Skeletal muscle satellite cell (primary cell): ENCODE measurements around the gene BAZ2B.

ENCODE experiments used
- H3K27me3 ChIP-seq: 2 replicates; pipeline ENCODE4 v1.7.0; 2013; ENCODE audit warnings: low read length; ENCODE audit not compliant: control insufficient read depth, insufficient read depth
- H3K36me3 ChIP-seq: 2 replicates; pipeline ENCODE4 v1.7.0; 2013; ENCODE audit warnings: mild to moderate bottlenecking, control low read depth, low read length; ENCODE audit not compliant: insufficient read depth
- H3K4me1 ChIP-seq: 2 replicates; pipeline ENCODE4 v1.7.0; 2013; ENCODE audit warnings: low read length; ENCODE audit not compliant: control insufficient read depth, insufficient read depth
- H3K4me2 ChIP-seq: 2 replicates; pipeline ENCODE4 v1.7.0; 2013; ENCODE audit warnings: mild to moderate bottlenecking, low read length
- H3K4me3 ChIP-seq: 2 replicates; pipeline ENCODE4 v1.7.0; 2013; ENCODE audit warnings: low read length
- H3K9ac ChIP-seq: 2 replicates; pipeline ENCODE4 v1.7.0; 2013; ENCODE audit warnings: mild to moderate bottlenecking, low read depth, low read length, moderate library complexity
- H3K9me3 ChIP-seq: replicated peaks from 2 replicates; pipeline ENCODE4 v1.7.0; 2013; ENCODE audit warnings: mild to moderate bottlenecking, control low read depth, low read length

Gene BAZ2B

GRCh38 chr2:159287733-159288132 lies 328.6 kb downstream of the BAZ2B start:
- H3K4me3 ChIP-seq: no peak overlapping the region

GRCh38 chr2:159286709-159287441 lies 329.5 kb downstream of the BAZ2B start:
- peaks cover 21% of the 10 kb centered on the region for H3K4me1 ChIP-seq
- H3K36me3 ChIP-seq: no peaks in the 10 kb centered on the region
- no peaks in the 10 kb centered on the region for H3K9me3 ChIP-seq
- no peaks in the 10 kb centered on the region for H3K27me3 ChIP-seq
- peak overlapping the region; percentile 96 for H3K4me2 ChIP-seq
- peak overlapping the region; percentile 96 for H3K4me3 ChIP-seq
- peak overlapping the region; percentile 88 for H3K9ac ChIP-seq

More at GRCh38 chr2:159287733-159288132, 328.6 kb downstream of the BAZ2B start:
- no peak overlapping the region for H3K9ac ChIP-seq
- H3K4me1 ChIP-seq: peaks cover 21% of the 10 kb centered on the region
- H3K27me3 ChIP-seq: no peaks in the 10 kb centered on the region
- H3K4me2 ChIP-seq: no peak overlapping the region
- H3K36me3 ChIP-seq: no peaks in the 10 kb centered on the region
- H3K9me3 ChIP-seq: no peaks in the 10 kb centered on the region

- Histone ChIP-seq H3K4me3 (peak within 1 kb of the TSS; percentile 96), H3K9ac (peak within 1 kb of the TSS; percentile 88)
These were observed 330.2 kb downstream of the BAZ2B start, which contains the start of gene WDSUB1 for GRCh38 chr2:159285929-159286708. TSS of gene WDSUB1 (minus strand) at chr2:159286703. CDS start at chr2:159283069, 3,634 bp downstream.

GRCh38 chr2:159285433-159285832 lies 330.9 kb downstream of the BAZ2B start:
- H3K36me3 ChIP-seq: no peaks in the 10 kb centered on the region
- H3K9ac ChIP-seq: peak overlapping the region; percentile 88
- H3K9me3 ChIP-seq: no peaks in the 10 kb centered on the region
- no peaks in the 10 kb centered on the region for H3K27me3 ChIP-seq
- H3K4me3 ChIP-seq: peak overlapping the region; percentile 96
- peaks cover 18% of the 10 kb centered on the region for H3K4me1 ChIP-seq
- peak overlapping the region; percentile 96 for H3K4me2 ChIP-seq

More at GRCh38 chr2:159285929-159286708, 330.2 kb downstream of the BAZ2B start, which contains the start of gene WDSUB1:
- Histone ChIP-seq H3K9me3 (no peaks in the 10 kb centered on the region), H3K36me3 (no peaks in the 10 kb centered on the region), H3K4me1 (peaks cover 21% of the 10 kb centered on the region), H3K27me3 (no peaks in the 10 kb centered on the region), H3K4me2 (peak within 1 kb of the TSS; percentile 96)

GRCh38 chr2:159283529-159283928 lies 332.8 kb downstream of the BAZ2B start:
- H3K9ac ChIP-seq: no peak overlapping the region
- H3K9me3 ChIP-seq: no peaks in the 10 kb centered on the region
- no peaks in the 10 kb centered on the region for H3K36me3 ChIP-seq
- no peak overlapping the region for H3K4me3 ChIP-seq
- H3K4me2 ChIP-seq: no peak overlapping the region
- no peaks in the 10 kb centered on the region for H3K27me3 ChIP-seq
- peaks cover 14% of the 10 kb centered on the region for H3K4me1 ChIP-seq

- H3K36me3 ChIP-seq: no peaks in the 10 kb centered on the region
- no peak overlapping the region for H3K4me3 ChIP-seq
- no peaks in the 10 kb centered on the region for H3K9me3 ChIP-seq
- no peak overlapping the region for H3K9ac ChIP-seq
- H3K4me2 ChIP-seq: no peak overlapping the region
- H3K4me1 ChIP-seq: peaks cover 5% of the 10 kb centered on the region
- no peaks in the 10 kb centered on the region for H3K27me3 ChIP-seq
These were observed 335.3 kb downstream of the BAZ2B start for GRCh38 chr2:159281002-159281401.

GRCh38 chr2:159279700-159280099 lies 336.6 kb downstream of the BAZ2B start:
- Histone ChIP-seq H3K27me3 (no peaks in the 10 kb centered on the region), H3K9ac (no peak overlapping the region), H3K4me1 (no peaks in the 10 kb centered on the region), H3K9me3 (no peaks in the 10 kb centered on the region), H3K36me3 (no peaks in the 10 kb centered on the region), H3K4me2 (no peak overlapping the region), H3K4me3 (no peak overlapping the region)

GRCh38 chr2:159275111-159275510 lies 341.2 kb downstream of the BAZ2B start:
- H3K4me3 ChIP-seq: no peak overlapping the region
- H3K36me3 ChIP-seq: no peaks in the 10 kb centered on the region
- no peaks in the 10 kb centered on the region for H3K27me3 ChIP-seq
- H3K4me1 ChIP-seq: no peaks in the 10 kb centered on the region
- H3K4me2 ChIP-seq: no peak overlapping the region
- H3K9me3 ChIP-seq: no peaks in the 10 kb centered on the region
- no peak overlapping the region for H3K9ac ChIP-seq

GRCh38 chr2:159272156-159272555 lies 344.2 kb downstream of the BAZ2B start:
- H3K9ac ChIP-seq: no peak overlapping the region
- H3K27me3 ChIP-seq: no peaks in the 10 kb centered on the region
- no peaks in the 10 kb centered on the region for H3K36me3 ChIP-seq
- no peak overlapping the region for H3K4me3 ChIP-seq
- no peaks in the 10 kb centered on the region for H3K9me3 ChIP-seq
- no peak overlapping the region for H3K4me2 ChIP-seq
- H3K4me1 ChIP-seq: peaks cover 6% of the 10 kb centered on the region

- H3K27me3 ChIP-seq: no peaks in the 10 kb centered on the region
- no peaks in the 10 kb centered on the region for H3K36me3 ChIP-seq
- no peak overlapping the region for H3K4me3 ChIP-seq
- no peak overlapping the region for H3K9ac ChIP-seq
- no peaks in the 10 kb centered on the region for H3K9me3 ChIP-seq
- H3K4me2 ChIP-seq: no peak overlapping the region
- peaks cover 6% of the 10 kb centered on the region for H3K4me1 ChIP-seq
These were observed 345.5 kb downstream of the BAZ2B start for GRCh38 chr2:159270744-159271379.
